Ecto neural progenitor cell (in vitro differentiated cells): ENCODE measurements around the gene ELOVL5.
"Not testable (repeated sequence)": the region's sequence is repeated elsewhere in the genome, so short reads cannot be mapped to it uniquely, and the experiment has no call there.

Source experiments
- DNase-seq: peaks from one replicate; pipeline ENCODE4 v3.0.0-alpha.2; 2018; ENCODE audit warnings: low spot score

Gene ELOVL5

DNA sequence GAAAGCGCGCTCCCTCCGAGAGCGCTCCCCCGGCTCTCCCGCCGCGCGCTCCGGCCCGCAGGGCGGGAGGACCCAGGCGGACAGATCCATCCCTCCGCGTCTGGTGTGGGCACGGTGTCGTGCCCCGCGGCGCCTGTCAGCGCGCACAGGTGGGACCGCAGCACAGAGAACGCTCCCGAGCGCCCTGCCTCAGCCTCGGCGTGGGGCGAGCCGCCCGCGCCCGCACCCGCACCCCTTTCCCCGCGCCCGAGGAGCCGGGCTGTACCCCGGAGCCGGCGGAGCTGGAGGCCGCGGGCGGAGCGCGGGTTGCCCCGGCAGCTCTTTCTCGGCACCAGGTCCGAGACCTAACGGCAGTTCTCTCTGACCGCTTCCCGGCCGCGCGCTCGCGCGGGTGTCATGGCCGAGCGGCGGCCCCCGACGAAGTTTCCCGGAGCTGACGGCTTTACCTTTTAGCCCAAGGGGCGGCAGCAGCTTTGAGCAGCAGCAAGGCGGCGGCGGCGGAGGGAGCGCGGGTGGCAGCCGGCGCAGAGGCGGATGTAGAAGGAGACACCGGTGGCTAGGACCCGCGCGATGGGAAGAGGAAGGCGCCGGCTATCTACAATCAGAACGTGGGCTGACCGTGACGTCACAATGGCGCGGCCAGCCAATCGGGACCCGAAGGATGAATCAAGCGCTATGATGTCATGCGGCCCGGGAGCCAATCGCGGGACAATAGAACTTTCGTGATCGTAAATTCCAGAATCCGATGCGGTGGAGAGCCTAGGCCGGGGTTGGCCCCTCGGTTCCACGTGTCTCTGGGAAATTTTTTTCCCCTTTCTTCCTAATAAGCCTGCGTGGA is at the start of gene ELOVL5:
Gene ELOVL5 (minus strand): TSS at position 580 of the 838 bp plus-strand sequence. CDS start 53,251 bp downstream, outside the sequence.
- peak; percentile 95 for DNase-seq

- no peak for DNase-seq
These were observed 48.5 kb upstream of the ELOVL5 start for GRCh38 chr6:53397283-53397682.

- no peak for DNase-seq
These were observed 47.2 kb upstream of the ELOVL5 start for GRCh38 chr6:53395986-53396385.

- no peak for DNase-seq
These were observed 46.0 kb upstream of the ELOVL5 start for GRCh38 chr6:53394704-53395103.

GRCh38 chr6:53391170-53391569 is 42.4 kb upstream of the ELOVL5 start:
- no peak for DNase-seq

DNA sequence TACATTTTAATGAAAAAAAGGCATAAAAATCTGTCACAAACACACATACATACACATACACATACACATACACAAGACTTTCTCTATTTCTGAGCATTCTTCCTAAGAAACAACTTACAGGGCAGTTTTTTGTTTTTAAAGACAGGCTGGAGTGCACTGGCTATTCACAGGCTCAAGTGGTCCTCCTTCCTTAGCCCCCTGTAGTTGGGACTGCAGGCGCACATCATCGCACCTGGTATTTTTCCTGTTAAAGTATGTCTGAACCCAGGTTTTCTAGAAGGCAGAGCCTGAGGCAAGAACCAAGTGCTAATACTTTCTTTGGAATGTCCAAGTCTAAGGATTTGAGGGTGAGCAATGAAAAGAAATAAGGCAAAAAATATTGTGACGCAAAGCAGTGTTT is 41.3 kb upstream of the ELOVL5 start:
- no peak for DNase-seq

- DNase-seq, result not testable (repeated sequence)
These were observed 39.9 kb upstream of the ELOVL5 start for GRCh38 chr6:53388615-53389014.

DNA sequence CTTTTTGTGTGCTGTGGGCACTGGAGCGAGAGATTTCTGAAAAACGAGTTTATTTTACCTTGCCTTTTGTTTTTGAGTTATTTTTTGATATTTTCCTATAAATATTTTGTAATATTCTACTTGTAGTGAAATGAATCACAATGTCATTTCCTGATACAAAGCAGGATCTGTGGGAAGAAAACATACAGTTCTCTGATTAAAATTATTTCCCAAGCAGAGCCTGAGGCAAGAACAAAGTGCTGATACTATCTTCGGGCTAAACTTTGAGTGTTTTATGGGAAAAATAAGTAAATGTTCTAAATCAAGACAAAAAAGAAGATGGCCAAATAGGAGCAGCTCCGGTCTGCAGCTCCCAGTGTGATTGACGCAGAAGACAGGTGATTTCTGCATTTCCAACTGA is 33.7 kb upstream of the ELOVL5 start:
- DNase-seq, result no peak

DNA sequence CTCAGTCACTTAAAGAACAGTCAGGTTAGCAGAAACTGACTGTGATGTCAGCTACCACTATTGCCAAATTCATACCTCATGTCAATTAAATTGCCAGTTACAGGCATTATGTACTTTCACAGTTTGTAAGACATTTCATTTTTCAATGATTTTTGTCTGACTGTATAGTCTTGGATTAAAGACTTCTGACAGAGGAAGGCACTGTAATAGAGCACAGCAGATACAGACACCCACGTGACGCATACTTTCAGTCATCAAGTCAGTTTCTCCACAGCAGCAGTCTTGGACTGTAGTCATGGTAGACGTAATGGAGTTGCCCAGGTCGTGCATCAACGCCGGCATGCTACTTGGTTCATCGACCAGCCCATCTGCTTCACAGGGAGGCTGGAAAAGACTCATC is 29.5 kb upstream of the ELOVL5 start:
- no peak for DNase-seq

DNA sequence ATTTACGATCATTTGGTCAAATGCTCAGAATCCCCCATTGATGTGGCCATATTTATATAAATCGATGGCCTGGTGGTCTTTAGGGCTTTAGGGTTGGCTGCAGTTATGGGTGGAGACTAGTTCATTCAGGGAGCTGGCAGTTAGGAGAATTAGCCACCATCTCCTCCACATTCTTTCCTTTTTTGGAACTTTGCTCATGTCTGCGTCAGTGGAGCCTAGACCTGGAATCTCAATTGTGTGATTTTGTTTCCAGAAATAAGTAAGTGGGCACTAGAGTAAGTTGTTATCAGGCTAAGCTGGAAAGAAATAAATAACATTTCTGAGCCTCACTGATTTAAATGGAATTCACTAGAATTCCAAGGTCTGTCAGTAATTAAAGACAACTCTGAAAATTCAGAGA is 29.0 kb upstream of the ELOVL5 start:
- DNase-seq, result no peak

- no peak for DNase-seq
These were observed 28.5 kb upstream of the ELOVL5 start for GRCh38 chr6:53377289-53377688.

GRCh38 chr6:53376661-53377226 is 28.0 kb upstream of the ELOVL5 start:
- no peak for DNase-seq

- DNase-seq, result no peak
These were observed 27.1 kb upstream of the ELOVL5 start for GRCh38 chr6:53375847-53376246.

DNA sequence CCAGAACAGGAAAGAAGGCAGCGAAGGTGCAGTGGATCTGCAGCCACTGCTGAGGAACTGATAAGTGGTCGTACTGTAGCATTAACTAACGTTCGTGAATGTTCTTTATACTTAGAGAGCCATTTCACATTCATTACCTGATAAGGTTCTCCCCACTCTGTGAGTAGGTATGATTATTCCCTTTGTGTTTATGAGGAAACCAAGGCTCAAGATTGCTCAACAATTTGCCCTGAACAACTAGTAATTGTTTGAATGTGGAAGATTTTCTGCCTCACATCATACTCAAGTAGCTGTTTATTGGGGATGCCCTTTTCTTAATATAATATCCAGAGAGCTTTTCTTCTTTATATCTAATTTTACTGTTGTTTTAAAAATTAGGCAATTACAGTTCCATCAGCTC is 24.9 kb upstream of the ELOVL5 start:
- DNase-seq, result no peak

DNA sequence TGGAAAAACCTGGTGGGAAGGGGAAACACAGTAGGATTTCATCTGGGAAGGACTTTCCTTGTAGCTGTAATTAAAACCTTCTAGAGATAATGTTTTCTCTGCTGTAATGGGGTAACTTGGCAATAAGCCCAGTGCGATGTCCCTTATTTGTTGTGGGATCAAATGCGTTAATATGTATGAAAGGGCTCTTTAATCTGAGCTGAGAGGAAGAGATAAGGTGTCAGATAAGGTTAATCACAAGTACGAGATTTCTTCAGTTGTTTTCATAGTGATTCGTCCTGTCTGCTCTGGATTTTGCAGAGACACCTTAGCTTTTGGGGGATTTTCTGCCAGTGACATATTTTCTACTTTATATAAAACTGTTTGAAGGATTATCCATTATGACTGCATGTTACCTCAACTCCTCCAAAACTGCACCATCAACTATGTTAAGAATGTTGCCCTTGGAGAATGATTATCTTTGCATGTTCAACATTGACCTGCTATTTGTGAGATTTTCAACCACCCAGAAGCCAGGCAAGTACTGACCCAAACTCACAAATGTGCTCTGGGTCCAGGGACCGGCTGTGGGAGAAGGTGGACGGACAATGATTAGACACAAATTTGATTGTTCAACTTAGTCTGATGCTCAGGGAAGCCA is 21.2 kb upstream of the ELOVL5 start:
- no peak for DNase-seq

DNA sequence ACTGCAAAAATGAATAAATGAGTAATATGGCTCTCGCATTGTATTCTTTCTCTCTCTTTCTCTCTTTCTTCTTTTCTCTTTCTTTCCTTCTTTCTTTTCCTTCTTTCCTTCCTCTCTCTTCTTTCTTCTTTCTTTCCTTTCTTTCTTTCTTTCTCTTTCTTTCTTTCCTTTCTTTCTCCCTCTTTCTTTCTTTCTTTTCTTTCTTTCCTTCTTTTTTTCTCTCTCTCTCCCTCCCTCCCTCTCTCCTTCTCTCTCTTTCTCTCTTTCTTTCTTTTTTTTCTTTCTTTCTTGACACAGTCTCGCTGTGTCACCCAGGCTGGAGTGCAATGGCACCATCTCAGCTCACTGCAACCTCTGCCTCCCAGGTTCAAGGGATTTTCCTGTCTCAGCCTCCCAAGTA is 20.3 kb upstream of the ELOVL5 start:
- no peak for DNase-seq

- DNase-seq, result no peak
These were observed 17.4 kb upstream of the ELOVL5 start for GRCh38 chr6:53366128-53366641.

DNA sequence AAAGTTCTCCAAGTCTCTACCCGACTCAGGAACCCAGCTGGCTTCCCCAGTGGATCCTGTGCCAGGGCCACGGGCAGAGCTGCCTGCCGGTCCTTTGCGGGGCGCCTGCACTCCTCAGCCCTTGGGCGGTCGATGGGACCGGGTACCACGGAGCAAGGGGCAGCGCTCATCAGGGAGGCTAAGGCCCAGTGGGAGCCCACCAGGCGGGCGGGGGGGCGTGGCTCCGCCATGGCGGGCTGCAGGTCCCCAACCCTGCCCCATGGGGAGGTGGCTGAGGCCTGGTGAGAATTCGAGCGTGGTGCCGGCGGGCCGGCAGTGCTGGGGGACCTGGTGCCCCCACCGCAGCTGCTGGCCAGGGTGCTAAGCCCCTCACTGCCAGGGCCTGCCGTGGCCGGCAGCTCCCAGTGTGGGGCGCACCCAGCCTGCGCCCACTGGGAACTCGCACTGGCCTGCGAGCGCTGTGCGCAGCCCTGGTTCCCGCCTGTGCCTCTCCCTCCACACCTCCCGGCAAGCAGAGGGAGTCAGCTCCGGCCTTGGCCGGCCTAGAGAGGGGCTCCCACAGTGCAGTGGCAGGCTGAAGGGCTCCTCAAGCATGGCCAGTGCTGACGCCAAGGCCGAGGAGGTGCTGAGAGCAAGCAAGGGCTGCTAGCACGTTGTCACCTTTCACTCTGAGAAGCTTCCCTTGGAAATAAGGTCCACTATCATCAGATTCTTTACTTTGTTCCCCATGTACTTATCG is 14.8 kb upstream of the ELOVL5 start:
- no peak for DNase-seq

DNA sequence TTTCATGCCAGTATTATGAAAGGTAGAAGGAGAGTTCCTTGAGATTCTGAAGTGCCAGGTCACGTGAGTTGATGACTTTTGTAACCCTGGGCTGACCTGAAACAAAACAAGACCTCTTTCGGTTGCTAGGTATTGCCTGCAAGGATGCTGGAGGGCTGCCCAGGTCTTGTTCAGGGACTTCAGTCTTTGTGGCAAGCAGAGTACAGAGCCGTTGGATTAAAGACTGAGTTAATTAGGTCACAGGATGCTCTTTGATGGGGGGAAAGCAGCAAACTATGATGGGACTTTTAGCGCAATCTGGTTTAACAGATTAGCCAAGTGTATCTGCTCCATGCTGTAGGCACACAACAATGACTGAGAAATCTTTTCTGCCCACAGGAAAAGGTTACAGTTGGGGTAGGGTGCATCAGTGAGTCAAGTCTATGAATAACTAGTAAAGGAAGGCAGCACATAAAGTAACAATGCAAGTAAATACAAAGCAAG is 12.8 kb upstream of the ELOVL5 start:
- no peak for DNase-seq

DNA sequence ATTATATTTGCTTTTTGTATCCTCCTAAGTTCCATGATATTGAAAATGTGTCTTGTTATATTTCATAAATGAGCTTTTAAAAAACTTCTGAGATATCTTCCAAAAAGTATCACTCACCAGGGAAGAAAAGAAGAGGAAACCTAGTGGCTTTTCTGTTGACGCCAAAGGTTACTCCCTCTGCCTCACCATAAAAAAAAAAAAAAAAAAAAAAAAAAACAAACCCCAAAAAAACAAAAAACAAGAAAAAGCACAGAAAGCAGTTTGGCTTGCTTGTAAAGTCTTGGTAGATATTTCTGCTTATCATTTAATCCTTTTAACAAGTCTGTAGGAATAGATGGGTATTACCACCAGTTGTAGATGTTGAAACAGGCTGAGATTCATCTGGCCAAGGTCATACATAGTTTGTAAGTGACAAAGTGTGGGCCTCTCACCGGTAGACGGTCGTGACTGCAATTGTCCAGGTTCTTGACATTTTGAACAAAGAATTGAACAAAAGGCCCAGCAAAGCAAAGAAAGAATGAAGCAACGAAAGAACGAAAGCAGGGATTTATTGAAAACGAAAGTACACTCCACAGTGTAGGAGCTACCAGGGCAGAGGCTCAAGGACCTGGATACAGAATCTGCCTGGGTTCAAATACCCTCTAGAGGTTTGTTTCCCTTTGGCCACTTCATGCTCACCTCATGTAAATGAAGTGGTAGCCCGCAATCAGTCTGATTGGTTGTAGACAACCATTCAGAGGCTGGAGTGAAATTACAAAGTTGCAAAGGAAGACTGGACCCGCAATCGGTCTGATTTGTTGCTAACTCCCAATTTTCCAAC is 11.6 kb upstream of the ELOVL5 start:
- DNase-seq, result no peak

DNA sequence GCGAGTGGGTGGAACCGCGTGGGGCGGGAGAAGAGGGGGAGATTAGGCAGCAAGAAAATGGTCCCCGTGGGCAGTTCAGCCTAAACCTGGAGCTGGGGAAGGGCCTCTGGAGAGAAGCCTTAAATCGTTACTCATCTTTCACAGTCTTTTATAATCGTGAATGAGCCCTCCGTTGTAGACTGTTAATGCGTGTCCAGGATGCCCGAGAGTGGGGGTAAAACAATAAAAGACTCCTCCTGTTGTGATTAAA is 11.0 kb upstream of the ELOVL5 start:
- DNase-seq, result no peak
